ENCODE data around the gene CCDC32.

DNA sequence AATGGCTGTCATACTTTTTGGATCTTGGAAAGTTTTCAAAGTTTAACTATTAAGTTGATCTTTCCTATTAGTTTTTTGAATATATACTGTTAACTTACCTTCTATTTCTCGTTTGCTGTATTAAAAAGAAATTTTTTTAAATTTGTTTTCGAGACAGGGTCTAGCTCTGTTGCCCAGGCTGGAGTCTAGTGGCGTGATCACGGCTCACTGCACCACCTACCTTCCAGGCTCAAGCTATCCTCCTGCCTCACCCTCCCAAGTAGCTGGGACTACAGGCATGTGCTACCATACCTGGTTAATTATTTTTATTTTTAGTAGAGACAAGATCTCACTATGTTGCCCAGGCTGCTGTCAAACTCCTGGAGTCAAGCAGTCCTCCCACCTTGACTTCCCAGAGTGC is 33.8 kb upstream of the CCDC32 start:
- TF ChIP-seq CTCF (IDR thresholded peaks at IDR 0.05 in 4 of 5, conservative IDR thresholded peaks at IDR 0.05 in 1 of 5) (no peak), POLR2A (IDR thresholded peaks at IDR 0.05) (no peak)
